ENCODE measurements around the gene RNF130.

DNA sequence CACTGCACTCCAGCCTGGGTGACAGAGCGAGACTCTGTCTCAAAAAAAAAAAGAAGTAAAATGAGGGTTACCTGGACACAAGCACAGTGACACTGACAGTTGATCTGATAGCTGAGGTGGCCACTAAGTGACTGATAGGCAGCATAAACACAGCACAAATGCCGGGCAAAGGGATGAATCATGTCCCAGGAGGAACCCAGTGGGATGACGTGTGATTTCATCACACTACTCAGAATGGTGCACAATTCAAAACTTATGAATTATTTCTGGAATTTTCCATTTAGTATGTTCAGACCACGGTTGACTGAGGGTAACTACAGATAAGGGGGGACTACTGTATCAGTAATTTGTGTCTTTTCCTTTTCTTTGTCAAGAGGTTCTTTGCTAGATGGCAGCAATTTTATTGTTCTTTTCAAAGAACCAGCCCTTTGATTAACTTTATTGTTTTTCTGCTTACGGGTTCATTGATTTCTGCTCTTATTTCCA lies 34.3 kb upstream of the RNF130 start:
- TF ChIP-seq, protein P1, sequence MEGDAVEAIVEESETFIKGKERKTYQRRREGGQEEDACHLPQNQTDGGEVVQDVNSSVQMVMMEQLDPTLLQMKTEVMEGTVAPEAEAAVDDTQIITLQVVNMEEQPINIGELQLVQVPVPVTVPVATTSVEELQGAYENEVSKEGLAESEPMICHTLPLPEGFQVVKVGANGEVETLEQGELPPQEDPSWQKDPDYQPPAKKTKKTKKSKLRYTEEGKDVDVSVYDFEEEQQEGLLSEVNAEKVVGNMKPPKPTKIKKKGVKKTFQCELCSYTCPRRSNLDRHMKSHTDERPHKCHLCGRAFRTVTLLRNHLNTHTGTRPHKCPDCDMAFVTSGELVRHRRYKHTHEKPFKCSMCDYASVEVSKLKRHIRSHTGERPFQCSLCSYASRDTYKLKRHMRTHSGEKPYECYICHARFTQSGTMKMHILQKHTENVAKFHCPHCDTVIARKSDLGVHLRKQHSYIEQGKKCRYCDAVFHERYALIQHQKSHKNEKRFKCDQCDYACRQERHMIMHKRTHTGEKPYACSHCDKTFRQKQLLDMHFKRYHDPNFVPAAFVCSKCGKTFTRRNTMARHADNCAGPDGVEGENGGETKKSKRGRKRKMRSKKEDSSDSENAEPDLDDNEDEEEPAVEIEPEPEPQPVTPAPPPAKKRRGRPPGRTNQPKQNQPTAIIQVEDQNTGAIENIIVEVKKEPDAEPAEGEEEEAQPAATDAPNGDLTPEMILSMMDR (conservative IDR thresholded peaks at IDR 0.05; ENCODE audit: low read depth, low read length), result no peak
- no peak for TF ChIP-seq EZH2 (IDR thresholded peaks at IDR 0.05; ENCODE audit: borderline replicate concordance, low read depth, low read length, poor library complexity, severe bottlenecking)

All from A673 (cell line).